Endothelial cell of umbilical vein (primary cell): ENCODE results near the gene ADIPOQ. TPM values are rescaled to one million over a fixed set of nuclear protein-coding genes. Genes with fewer than 3 reads are reported as not detected.

Experiments
- Bru-seq: library from RNA; stranded (reverse); fragments of 400-500 nt; gene quantifications from one replicate; lab custom pipeline; 2021; lab: Mats Ljungman, UMichigan
- BruChase-seq, 2 experiments: library from RNA; stranded (reverse); fragments of 400-500 nt; gene quantifications; one replicate each; lab custom pipeline; 2021; lab: Mats Ljungman, UMichigan
- BruUV-seq: library from RNA; stranded (reverse); fragments of 400-500 nt; replicated peaks from 2 replicates; lab custom pipeline; 2021; lab: Mats Ljungman, UMichigan
- CTCF ChIA-PET: fragments of 300-600, 350-600 bp; sonication (Branson Sonifier 250); formaldehyde crosslinking; loops from one replicate; lab custom pipeline; 2021; ENCODE audit warnings: antibody characterized with exemption, inconsistent platforms; lab: Charles Lee
- POLR2A ChIA-PET: fragments of 300-600, 350-600 bp; sonication (Branson Sonifier 250); formaldehyde crosslinking; loops from one replicate; lab custom pipeline; 2021; ENCODE audit warnings: antibody characterized with exemption, inconsistent platforms; lab: Charles Lee
- DNase-seq: peaks from one replicate; pipeline ENCODE4 v3.0.0-alpha.2; 2011; ENCODE audit warnings: low read depth, low spot score
- FAIRE-seq: peaks from 2 replicates; lab custom pipeline; 2011; peaks lifted over from hg19 to GRCh38; lab: Jason Lieb, UNC
- H2AFZ ChIP-seq: 2 replicates; pipeline ENCODE4 v1.6.0; 2012; ENCODE audit warnings: low read depth, low read length, control low read depth, inconsistent platforms
- H3K27ac ChIP-seq: 2 replicates; pipeline ENCODE4 v1.5.1; 2011; ENCODE audit warnings: low read depth, mild to moderate bottlenecking, control low read depth, low read length, moderate library complexity; ENCODE audit not compliant: insufficient read depth
- H3K27me3 ChIP-seq, 2 experiments: 2 replicates each; pipeline versions ENCODE4 v1.6.0 to v1.6.1; 2011; ENCODE audit warnings: low read length in 2 of 2, mixed read lengths in 1 of 2; ENCODE audit not compliant: control insufficient read depth in 2 of 2, insufficient read depth in 2 of 2
- H3K36me3 ChIP-seq, 2 experiments: 2 replicates in 1 of 2; 3 replicates in 1 of 2; pipeline ENCODE4 v1.5.1; 2011; ENCODE audit warnings: low read length in 2 of 2, mild to moderate bottlenecking in 1 of 2, moderate library complexity in 1 of 2; ENCODE audit not compliant: control insufficient read depth in 2 of 2, insufficient read depth in 2 of 2; ENCODE audit errors: extremely low read depth in 1 of 2
- H3K4me1 ChIP-seq: 3 replicates; pipeline ENCODE4 v1.5.1; 2011; ENCODE audit warnings: mild to moderate bottlenecking, low read length; ENCODE audit not compliant: control insufficient read depth, insufficient read depth; ENCODE audit errors: extremely low read depth
- H3K4me2 ChIP-seq: 2 replicates; pipeline ENCODE4 v1.6.1; 2011; ENCODE audit warnings: low read length, control low read depth, mixed read lengths; ENCODE audit not compliant: insufficient read depth
- H3K4me3 ChIP-seq, 3 experiments: fragments of 200-600 bp in 1 of 3; sonication (generic), shearing (Covaris generic) in 1 of 3; replicated peaks in 1 of 3; 2 replicates each; pipeline ENCODE4 v1.5.1; 2011 to 2016; ENCODE audit warnings: control low read depth in 3 of 3, low read length in 3 of 3, mild to moderate bottlenecking in 2 of 3, inconsistent platforms in 1 of 3, low read depth in 1 of 3, moderate library complexity in 1 of 3; ENCODE audit not compliant: insufficient read depth in 1 of 3
- H3K79me2 ChIP-seq: 2 replicates; pipeline ENCODE4 v1.6.0; 2012; ENCODE audit warnings: low read length, inconsistent platforms; ENCODE audit not compliant: control insufficient read depth, insufficient read depth
- H3K9ac ChIP-seq: replicated peaks from 2 replicates; pipeline ENCODE3; 2011; ENCODE audit warnings: low read length, control low read depth; ENCODE audit not compliant: insufficient read depth; ENCODE audit errors: extremely low read depth
- H3K9me1 ChIP-seq: replicated peaks from 3 replicates; pipeline ENCODE4 v1.6.0; 2011; ENCODE audit warnings: mild to moderate bottlenecking, low read length; ENCODE audit not compliant: control insufficient read depth, insufficient read depth; ENCODE audit errors: extremely low read depth
- H3K9me3 ChIP-seq: replicated peaks from 2 replicates; pipeline ENCODE4 v1.5.1; 2012; ENCODE audit warnings: low read length, inconsistent platforms; ENCODE audit not compliant: control insufficient read depth, insufficient read depth
- H4K20me1 ChIP-seq: replicated peaks from 2 replicates; pipeline ENCODE3; 2011; ENCODE audit warnings: mild to moderate bottlenecking, low read length; ENCODE audit not compliant: control insufficient read depth, insufficient read depth; ENCODE audit errors: extremely low read depth
- CTCF ChIP-seq, 2 donors: IDR thresholded peaks; 1 replicate in 1 of 2; 2 replicates in 1 of 2; pipeline ENCODE4 v1.5.1; 2011; ENCODE audit warnings: low read length in 2 of 2, mild to moderate bottlenecking in 2 of 2, moderate library complexity in 2 of 2, control low read depth in 1 of 2, inconsistent platforms in 1 of 2, low read depth in 1 of 2; ENCODE audit not compliant: insufficient read depth in 1 of 2; ENCODE audit errors: extremely low read depth in 1 of 2
- EZH2 ChIP-seq: IDR thresholded peaks from 2 replicates; pipeline ENCODE4 v1.6.1; 2012; ENCODE audit warnings: borderline replicate concordance, low read depth, mild to moderate bottlenecking, moderate library complexity, low read length, inconsistent platforms; ENCODE audit not compliant: severe bottlenecking
- FOS ChIP-seq: IDR thresholded peaks from 2 replicates; pipeline ENCODE4 v1.6.1; 2011; ENCODE audit warnings: mild to moderate bottlenecking, low read length, moderate library complexity, borderline replicate concordance; ENCODE audit not compliant: insufficient read depth
- GATA2 ChIP-seq: IDR thresholded peaks from 2 replicates; pipeline ENCODE4 v1.7.0; 2011; ENCODE audit warnings: low read depth, mild to moderate bottlenecking, moderate library complexity, mixed read lengths, low read length; ENCODE audit not compliant: insufficient read length, insufficient read depth
- JUN ChIP-seq: IDR thresholded peaks from 2 replicates; pipeline ENCODE4 v1.6.1; 2011; ENCODE audit warnings: borderline replicate concordance, low read depth; ENCODE audit not compliant: insufficient read length, insufficient read depth
- MAX ChIP-seq: IDR thresholded peaks from 2 replicates; pipeline ENCODE4 v1.6.1; 2011; ENCODE audit not compliant: insufficient read depth, insufficient read length
- MYC ChIP-seq: IDR thresholded peaks from one replicate; pipeline ENCODE4 v1.6.1; 2011; ENCODE audit warnings: mild to moderate bottlenecking, low read depth, low read length
- POLR2A ChIP-seq: IDR thresholded peaks from 2 replicates; pipeline ENCODE4 v1.6.1; 2012; ENCODE audit warnings: low read depth, mild to moderate bottlenecking, control low read depth, low read length
- POLR2AphosphoS5 ChIP-seq: IDR thresholded peaks from 2 replicates; pipeline ENCODE4 v1.6.1; 2012; ENCODE audit warnings: low read depth, mild to moderate bottlenecking, control low read depth, low read length, moderate library complexity; ENCODE audit not compliant: insufficient read depth
- dilution Hi-C: fragments of 300-500 bp; cut with MboI; formaldehyde crosslinking; loops from one replicate; pipeline ENCODE4 v1.15.0; 2019; ENCODE audit warnings: low sequenced_read_pairs; ENCODE audit not compliant: extremely low pct_ligation_motif_present
- intact Hi-C: fragments of 100-400 bp; cut with micrococcal nuclease; formaldehyde crosslinking; loops from one replicate; pipeline ENCODE4 v1.10.0; 2022
- long read RNA-seq: library from polyadenylated mRNA; stranded (forward); transcript quantifications from one replicate; pipeline ENCODE4 v2.0.0, GENCODE V29; 2021
- polyA minus RNA-seq, 3 experiments: library from RNA; depleted of rRNA, polyadenylated mRNA; stranded (reverse); fragments of >200 nt; gene quantifications; 1 replicate in 1 of 3; 2 replicates in 2 of 3; pipeline ENCODE4 v1.2.3, GENCODE V29; 2011
- polyA plus RNA-seq, 4 experiments: library from polyadenylated mRNA; depleted of rRNA in 3 of 4; stranded (reverse) in 3 of 4; unstranded in 1 of 4; fragments of >200 nt; gene quantifications; 2 replicates each; pipeline versions ENCODE4 v1.2.1 to v1.2.3, GENCODE V29; 2011 to 2012; ENCODE audit warnings: missing spikeins in 1 of 4
- total RNA-seq: library from RNA; stranded (reverse); gene quantifications from 2 replicates; pipeline ENCODE4 v1.2.3, GENCODE V29; 2021

The ADIPOQ gene
- not detected in 2 replicates for total RNA-seq
- polyA plus RNA-seq: not detected in 2 replicates
- not detected in 2 replicates for polyA plus RNA-seq (2011; cell fraction: cytosol; rRNA removed)
- not detected in 2 replicates for polyA plus RNA-seq (2011; cell fraction: nucleus; rRNA removed)
- polyA plus RNA-seq (2012): not detected in 2 replicates
- not detected in 2 replicates for polyA minus RNA-seq
- not detected for polyA minus RNA-seq (2011; cell fraction: cytosol; rRNA and poly(A)+ RNA removed)
- polyA minus RNA-seq (2011; cell fraction: nucleus; rRNA and poly(A)+ RNA removed): not detected in 2 replicates
- Bru-seq, nascent RNA: not detected
- not detected for BruChase-seq, experiment 1, labeled RNA remaining after a 6-hour chase
- BruChase-seq, experiment 2, labeled RNA remaining after a 2-hour chase: not detected
- long read RNA-seq: 0 reads

- H3K4me1 ChIP-seq: no peaks in the 10 kb centered on the region
- H4K20me1 ChIP-seq: no peaks in the 10 kb centered on the region
- POLR2A ChIA-PET: no interaction called here
- H3K36me3 ChIP-seq: no peaks in the 10 kb centered on the region
- no peaks in the 10 kb centered on the region for H3K9me1 ChIP-seq
- no peak within 1 kb of the TSS for H3K9ac ChIP-seq
- no peaks in the 10 kb centered on the region for H3K9me3 ChIP-seq
- no peak within 1 kb of the TSS for H3K4me3 ChIP-seq
- dilution Hi-C loops: no loop called here
- no peaks in the 10 kb centered on the region for H3K79me2 ChIP-seq
- DNase-seq (no peak), FAIRE-seq (no peak)
- no peak within 1 kb of the TSS for H2AFZ ChIP-seq
- H3K4me2 ChIP-seq: no peak within 1 kb of the TSS
- TF ChIP-seq FOS (no peak), GATA2 (no peak), JUN (no peak), POLR2A (no peak), POLR2AphosphoS5 (no peak), MAX (no peak), CTCF (IDR thresholded peaks at IDR 0.05; ENCODE audit: extremely low read depth in 1 of 2, insufficient read depth in 1 of 2, low read depth in 1 of 2, low read length in 2 of 2) (no peak), MYC (no peak), EZH2 (no peak)
- CTCF ChIA-PET: no interaction called here
- no peaks in the 10 kb centered on the region for H3K27me3 ChIP-seq
- BruUV-seq: no TSS peak
- intact Hi-C loops: no loop called here
- no peak within 1 kb of the TSS for H3K27ac ChIP-seq
Measured at GRCh38 chr3:186842426-186843038, at the start of gene ADIPOQ. Gene ADIPOQ (plus strand): TSS chr3:186842710. CDS start chr3:186853059, 10,349 bp downstream.
